Adrenal gland (tissue), 5 donors: ENCODE measurements around the gene OR4F16.
"Not testable (repeated sequence)": the region's sequence is repeated elsewhere in the genome, so short reads cannot be mapped to it uniquely, and the experiment has no call there.

ENCODE experiments used
- CTCF ChIP-seq, 6 experiments: fragments of 450-650 bp in 4 of 6; fragments of 200-600 bp in 2 of 6; sonication (generic) in 1 of 6; IDR thresholded peaks; 1 replicate in 5 of 6; 2 replicates in 1 of 6; pipeline versions ENCODE4 v1.5.1 to v1.8.0; 2016 to 2021; ENCODE audit warnings: antibody characterized with exemption in 6 of 6, mild to moderate bottlenecking in 2 of 6, moderate library complexity in 1 of 6
- POLR2A ChIP-seq, 2 donors: fragments of 450-650 bp; IDR thresholded peaks; one replicate each; pipeline ENCODE4 v1.6.1; 2017; ENCODE audit warnings: antibody characterized with exemption in 2 of 2, mild to moderate bottlenecking in 2 of 2, moderate library complexity in 1 of 2
- donor health status: DM: no; HTN: no; CAD: no.

GRCh38 chr1:727040-727439 lies 40.6 kb upstream of the OR4F16 start:
- not testable (repeated sequence) for TF ChIP-seq CTCF, POLR2A (IDR thresholded peaks at IDR 0.05)
